ENCODE data around the gene RTP2. TPM values are rescaled to one million over a fixed set of nuclear protein-coding genes. Genes with fewer than 3 reads are reported as not detected.

Gene RTP2
- total RNA-seq, 1 donor from 2014 or later = not detected

- intact Hi-C loops (cut with DNase I) = no loop called here
- Histone ChIP-seq H3K4me1 (no peaks in the 10 kb centered on the region), H3K27ac (no peak overlapping the region), H3K27me3 (no peaks in the 10 kb centered on the region), H3K36me3 (no peaks in the 10 kb centered on the region), H3K4me3 (no peak overlapping the region), H3K9me3 (no peaks in the 10 kb centered on the region)
- TF ChIP-seq POLR2A (IDR thresholded peaks at IDR 0.05) = no peak
- no peak for DNase-seq (ENCODE audit: extremely low spot score in 2 of 2)
These were observed 4.6 kb upstream of the RTP2 start for GRCh38 chr3:187706971-187707370.

- no peaks in the 10 kb centered on the region for H3K4me1 ChIP-seq
- H3K27me3 ChIP-seq = no peaks in the 10 kb centered on the region
- H3K9me3 ChIP-seq = no peaks in the 10 kb centered on the region
- no peaks in the 10 kb centered on the region for H3K36me3 ChIP-seq
- no peak for DNase-seq (ENCODE audit: extremely low spot score in 2 of 2)
- H3K27ac ChIP-seq = no peak overlapping the region
- TF ChIP-seq POLR2AphosphoS5 (IDR thresholded peaks at IDR 0.05; ENCODE audit: insufficient read depth in 1 of 2, low read depth in 1 of 2) (no peak), CTCF (IDR thresholded peaks at IDR 0.05) (no peak), POLR2A (IDR thresholded peaks at IDR 0.05) (no peak)
- H3K4me3 ChIP-seq = no peak overlapping the region
- intact Hi-C loops (cut with DNase I) = no loop called here
These were observed 2.8 kb upstream of the RTP2 start for GRCh38 chr3:187705164-187705563.

GRCh38 chr3:187700249-187700648 is 2.1 kb downstream of the RTP2 start:
- Histone ChIP-seq H3K36me3 (no peaks in the 10 kb centered on the region), H3K9me3 (no peaks in the 10 kb centered on the region), H3K4me1 (peaks cover 8% of the 10 kb centered on the region), H3K27ac (no peak overlapping the region), H3K27me3 (no peaks in the 10 kb centered on the region), H3K4me3 (no peak overlapping the region)
- TF ChIP-seq CTCF (IDR thresholded peaks at IDR 0.05) = no peak
- no peak for TF ChIP-seq POLR2A (IDR thresholded peaks at IDR 0.05)
- TF ChIP-seq POLR2AphosphoS5 (IDR thresholded peaks at IDR 0.05; ENCODE audit: insufficient read depth in 1 of 2, low read depth in 1 of 2) = no peak
- intact Hi-C loops (cut with DNase I) = no loop called here
- no peak for DNase-seq (ENCODE audit: extremely low spot score in 2 of 2)

GRCh38 chr3:187698499-187699399 is 3.6 kb downstream of the RTP2 start:
- intact Hi-C loops (cut with DNase I) = no loop called here
- Histone ChIP-seq H3K9me3 (no peaks in the 10 kb centered on the region), H3K27ac (no peak overlapping the region), H3K36me3 (no peaks in the 10 kb centered on the region), H3K27me3 (no peaks in the 10 kb centered on the region), H3K4me1 (peaks cover 8% of the 10 kb centered on the region), H3K4me3 (no peak overlapping the region)
- no peak for DNase-seq (ENCODE audit: extremely low spot score in 2 of 2)
- no peak for TF ChIP-seq CTCF (IDR thresholded peaks at IDR 0.05)
- no peak for TF ChIP-seq POLR2A (IDR thresholded peaks at IDR 0.05)
- TF ChIP-seq POLR2AphosphoS5 (IDR thresholded peaks at IDR 0.05; ENCODE audit: insufficient read depth in 1 of 2, low read depth in 1 of 2) = no peak

GRCh38 chr3:187696021-187696420 is 6.3 kb downstream of the RTP2 start:
- no peak overlapping the region for H3K4me3 ChIP-seq
- intact Hi-C loops (cut with DNase I) = no loop called here

More at GRCh38 chr3:187696021-187696420, 6.3 kb downstream of the RTP2 start:
- peaks cover 8% of the 10 kb centered on the region for H3K4me1 ChIP-seq
- no peaks in the 10 kb centered on the region for H3K36me3 ChIP-seq
- no peaks in the 10 kb centered on the region for H3K27me3 ChIP-seq
- DNase-seq (ENCODE audit: extremely low spot score in 2 of 2) = no peak
- no peaks in the 10 kb centered on the region for H3K9me3 ChIP-seq
- TF ChIP-seq CTCF (IDR thresholded peaks at IDR 0.05) (no peak), POLR2A (IDR thresholded peaks at IDR 0.05) (no peak), POLR2AphosphoS5 (IDR thresholded peaks at IDR 0.05; ENCODE audit: insufficient read depth in 1 of 2, low read depth in 1 of 2) (no peak)
- H3K27ac ChIP-seq = no peak overlapping the region
